Tibial nerve (tissue), 3 donors: Measurements from ENCODE around the gene PLPPR3.

Experiments used
- CTCF ChIP-seq, 5 experiments: fragments of 200-600 bp in 3 of 5; fragments of 450-650 bp in 2 of 5; sonication (generic) in 3 of 5; IDR thresholded peaks; one replicate each; pipeline ENCODE4 v1.5.1; 2016 to 2019; ENCODE audit warnings: antibody characterized with exemption in 5 of 5, mild to moderate bottlenecking in 3 of 5, moderate library complexity in 2 of 5
- POLR2A ChIP-seq, 2 donors: fragments of 450-650 bp; IDR thresholded peaks; one replicate each; pipeline ENCODE4 v1.6.1; 2017; ENCODE audit warnings: antibody characterized with exemption in 2 of 2, mild to moderate bottlenecking in 2 of 2, moderate library complexity in 2 of 2

- TF ChIP-seq CTCF (IDR thresholded peaks at IDR 0.05): no peak
- no peak for TF ChIP-seq POLR2A (IDR thresholded peaks at IDR 0.05)
Observed at GRCh38 chr19:812747-813218, 9.0 kb downstream of the PLPPR3 start.
